K562 (cell line): ENCODE measurements around the gene RUNDC3A. TPM values are rescaled to one million over a fixed set of nuclear protein-coding genes. Genes with fewer than 3 reads are reported as not detected.

ENCODE experiments used
- ATAC-seq: fragments of 200-7000 bp; cut with Tn5 transposase; 3 replicates; pipeline ENCODE4 v1.9.1; 2020; ENCODE audit warnings: moderate library complexity
- BruUV-seq: library from RNA; stranded (reverse); fragments of 400-500 nt; replicated peaks from 2 replicates; lab custom pipeline; 2021; lab: Mats Ljungman, UMichigan
- CTCF ChIA-PET: fragments of 300-600 bp; formaldehyde crosslinking; extraction: SDS; loops from one replicate; lab custom pipeline; 2021; ENCODE audit warnings: low intra/inter-chr PET ratio; lab: Yijun Ruan, JAX
- POLR2A ChIA-PET: fragments of 300-600, 350-650 bp; sonication (Branson Sonifier 250); formaldehyde crosslinking; extraction: SDS; loops from one replicate; lab custom pipeline; 2021; ENCODE audit warnings: antibody characterized with exemption, inconsistent platforms; lab: Yijun Ruan, JAX
- DNase-seq, 4 experiments: peaks; one replicate each; pipeline versions ENCODE4 v3.0.0 to v3.0.0-alpha.2; 2011 to 2018; ENCODE audit warnings: low spot score in 3 of 4, mixed read lengths in 3 of 4; ENCODE audit errors: extremely low read depth in 1 of 4
- FAIRE-seq: peaks from 2 replicates; lab custom pipeline; 2011; peaks lifted over from hg19 to GRCh38; lab: Jason Lieb, UNC
- H2AFZ ChIP-seq: 2 replicates; pipeline ENCODE4 v1.6.0; 2011; ENCODE audit warnings: low read depth, low read length, control low read depth, inconsistent platforms
- H3K27ac ChIP-seq: fragments of 200-600 bp; 3 replicates; pipeline ENCODE4 v1.8.0; 2011; ENCODE audit warnings: low read depth, mild to moderate bottlenecking, control low read depth, inconsistent platforms, low read length, moderate library complexity, mixed read lengths; ENCODE audit errors: extremely low read depth
- H3K27me3 ChIP-seq, 2 experiments: fragments of 300-600 bp in 1 of 2; 2 replicates in 1 of 2; 3 replicates in 1 of 2; pipeline versions ENCODE4 v1.6.0 to v1.8.0; 2011; ENCODE audit warnings: inconsistent platforms in 2 of 2, low read length in 2 of 2, mild to moderate bottlenecking in 1 of 2, mixed read lengths in 1 of 2, moderate library complexity in 1 of 2; ENCODE audit not compliant: control insufficient read depth in 2 of 2, insufficient read depth in 2 of 2
- H3K36me3 ChIP-seq: fragments of 300-600 bp; 3 replicates; pipeline ENCODE4 v1.8.0; 2011; ENCODE audit warnings: mild to moderate bottlenecking, low read length, inconsistent platforms; ENCODE audit not compliant: control insufficient read depth, insufficient read depth
- H3K4me1 ChIP-seq, 2 experiments: fragments of 200-600 bp in 1 of 2; replicated peaks in 1 of 2; 2 replicates in 1 of 2; 3 replicates in 1 of 2; pipeline versions ENCODE4 v1.5.1 to v1.8.0; 2011; ENCODE audit warnings: inconsistent platforms in 2 of 2, low read length in 2 of 2, mild to moderate bottlenecking in 1 of 2, mixed read lengths in 1 of 2, moderate library complexity in 1 of 2; ENCODE audit not compliant: control insufficient read depth in 2 of 2, insufficient read depth in 2 of 2
- H3K4me2 ChIP-seq: 2 replicates; pipeline ENCODE4 v1.6.1; 2011; ENCODE audit warnings: low read length, control low read depth, inconsistent platforms, mixed read lengths; ENCODE audit not compliant: insufficient read depth
- H3K4me3 ChIP-seq: fragments of 200-600 bp; sonication (generic), shearing (Covaris generic); 2 replicates; pipeline ENCODE4 v1.5.1; 2016; ENCODE audit warnings: control low read depth, inconsistent platforms
- H3K79me2 ChIP-seq: fragments of 200-600 bp; 3 replicates; pipeline ENCODE4 v1.8.0; 2011; ENCODE audit warnings: low read length, inconsistent platforms; ENCODE audit not compliant: control insufficient read depth, insufficient read depth
- H3K9ac ChIP-seq, 2 experiments: 2 replicates each; pipeline versions ENCODE4 v1.6.0 to v1.6.1; 2011; ENCODE audit warnings: low read depth in 2 of 2, low read length in 2 of 2, control low read depth in 1 of 2, inconsistent platforms in 1 of 2, mild to moderate bottlenecking in 1 of 2, mixed read lengths in 1 of 2; ENCODE audit not compliant: insufficient read depth in 1 of 2
- H3K9me1 ChIP-seq: one replicate; pipeline ENCODE4 v1.6.0; 2011; ENCODE audit warnings: inconsistent platforms, mild to moderate bottlenecking, low read length, moderate library complexity; ENCODE audit not compliant: control insufficient read depth, insufficient read depth
- H3K9me3 ChIP-seq: replicated peaks from 2 replicates; pipeline ENCODE4 v1.5.1; 2011; ENCODE audit warnings: low read depth, low read length, inconsistent platforms; ENCODE audit not compliant: control insufficient read depth, insufficient read depth
- H4K20me1 ChIP-seq: replicated peaks from 2 replicates; pipeline ENCODE4 v1.6.1; 2011; ENCODE audit warnings: low read length, inconsistent platforms, mixed read lengths; ENCODE audit not compliant: control insufficient read depth, insufficient read depth
- ARID2 ChIP-seq: fragments of 450-650 bp; IDR thresholded peaks from 2 replicates; pipeline ENCODE4 v1.6.1; 2017; ENCODE audit warnings: antibody characterized with exemption, mild to moderate bottlenecking
- KDM4B ChIP-seq, 2 experiments: fragments of 450-650 bp in 1 of 2; sonication (generic) in 1 of 2; IDR thresholded peaks; 2 replicates each; pipeline ENCODE4 v1.6.1; 2016 to 2017; ENCODE audit warnings: borderline replicate concordance in 2 of 2, antibody characterized with exemption in 1 of 2, low read depth in 1 of 2, mild to moderate bottlenecking in 1 of 2
- PCBP2 ChIP-seq: fragments of 200-400 bp; formaldehyde crosslinking; IDR thresholded peaks from 2 replicates; pipeline ENCODE4 v1.6.1; 2018; ENCODE audit warnings: low read length, low read depth, mild to moderate bottlenecking, moderate library complexity; ENCODE audit not compliant: poor library complexity, severe bottlenecking
- PRMT5 ChIP-seq: sonication (generic); formaldehyde crosslinking; IDR thresholded peaks from 2 replicates; pipeline ENCODE4 v1.5.0; 2020; ENCODE audit warnings: missing genetic modification reagents
- SMAD1 ChIP-seq: fragments of 150-350 bp; IDR thresholded peaks from 2 replicates; pipeline ENCODE4 v1.6.1; 2014; ENCODE audit warnings: low read length, low read depth; ENCODE audit not compliant: partially characterized antibody
- TBL1XR1 ChIP-seq, 2 experiments: IDR thresholded peaks; 2 replicates each; pipeline ENCODE4 v1.6.1; 2012; ENCODE audit warnings: improper control_type of control experiment in 2 of 2, low read length in 2 of 2, mild to moderate bottlenecking in 1 of 2
- TSHZ1 ChIP-seq: fragments of 250-450 bp; sonication (Bioruptor Pico); IDR thresholded peaks from 2 replicates; pipeline ENCODE4 v1.4.0; 2020; ENCODE audit warnings: mild to moderate bottlenecking, moderate library complexity
- WGBS: fragments of 100-300 bp; shearing (Covaris generic); methylation state at CpG from one replicate; pipeline ENCODE4 v1.1.6; 2016; ENCODE audit warnings: low coverage, mixed read lengths; ENCODE audit not compliant: insufficient coverage; ENCODE audit errors: missing lambda C conversion rate; 5-methylcytosine and 5-hydroxymethylcytosine counted together
- in situ Hi-C: fragments of 300-500 bp; cut with MboI; formaldehyde crosslinking; loops from 4 replicates; pipeline ENCODE4 v1.15.0; 2018; ENCODE audit warnings: inconsistent platforms, mixed read lengths
- intact Hi-C: fragments of 100-400 bp; cut with micrococcal nuclease; formaldehyde crosslinking; loops from 2 replicates; pipeline ENCODE4 v1.14.2; 2022
- polyA plus RNA-seq, 8 experiments: library from polyadenylated mRNA; depleted of rRNA in 4 of 8; stranded (reverse) in 5 of 8; unstranded in 3 of 8; fragments of >200 nt; fragmentation: Nextera tagmentation in 2 of 8; fragmentation: Illumina TruSeq in 1 of 8; extraction: Ambion mirVana in 2 of 8; extraction: Trizol in 1 of 8; gene quantifications; 2 replicates each; pipeline versions ENCODE4 v1.2.1 to v1.2.3, GENCODE V29; 2011 to 2014; ENCODE audit warnings: inconsistent platforms in 1 of 8, missing spikeins in 1 of 8
- total RNA-seq, 7 experiments: library from RNA; depleted of rRNA in 6 of 7; stranded (reverse); fragments of >200 nt in 6 of 7; fragmentation: Illumina TruSeq in 2 of 7; extraction: Trizol in 2 of 7; gene quantifications; 2 replicates each; pipeline versions ENCODE4 v1.2.1 to v1.2.3, GENCODE V29; 2011 to 2021; ENCODE audit warnings: low replicate concordance in 1 of 7
- TF ChIP-seq, protein P1 (sequence below): sonication (generic); formaldehyde crosslinking; IDR thresholded peaks from 2 replicates; pipeline ENCODE4 v1.8.1; 2023; ENCODE audit warnings: mild to moderate bottlenecking, missing genetic modification reagents
- TF ChIP-seq, protein P2 (sequence below): fragments of 450-650 bp; IDR thresholded peaks from 2 replicates; pipeline ENCODE4 v1.6.1; 2016; ENCODE audit warnings: low read depth, mild to moderate bottlenecking, moderate library complexity
- TF ChIP-seq, protein P3 (sequence below): sonication (generic); formaldehyde crosslinking; IDR thresholded peaks from 2 replicates; pipeline ENCODE4 v1.8.0; 2022; ENCODE audit warnings: missing genetic modification reagents, mild to moderate bottlenecking, borderline replicate concordance

Gene RUNDC3A
- total and polyA plus RNA-seq, 9 of the 15 experiments (the other 6 are each of a cell fraction or from before 2014, with no cell fraction given), result not detected

DNA sequence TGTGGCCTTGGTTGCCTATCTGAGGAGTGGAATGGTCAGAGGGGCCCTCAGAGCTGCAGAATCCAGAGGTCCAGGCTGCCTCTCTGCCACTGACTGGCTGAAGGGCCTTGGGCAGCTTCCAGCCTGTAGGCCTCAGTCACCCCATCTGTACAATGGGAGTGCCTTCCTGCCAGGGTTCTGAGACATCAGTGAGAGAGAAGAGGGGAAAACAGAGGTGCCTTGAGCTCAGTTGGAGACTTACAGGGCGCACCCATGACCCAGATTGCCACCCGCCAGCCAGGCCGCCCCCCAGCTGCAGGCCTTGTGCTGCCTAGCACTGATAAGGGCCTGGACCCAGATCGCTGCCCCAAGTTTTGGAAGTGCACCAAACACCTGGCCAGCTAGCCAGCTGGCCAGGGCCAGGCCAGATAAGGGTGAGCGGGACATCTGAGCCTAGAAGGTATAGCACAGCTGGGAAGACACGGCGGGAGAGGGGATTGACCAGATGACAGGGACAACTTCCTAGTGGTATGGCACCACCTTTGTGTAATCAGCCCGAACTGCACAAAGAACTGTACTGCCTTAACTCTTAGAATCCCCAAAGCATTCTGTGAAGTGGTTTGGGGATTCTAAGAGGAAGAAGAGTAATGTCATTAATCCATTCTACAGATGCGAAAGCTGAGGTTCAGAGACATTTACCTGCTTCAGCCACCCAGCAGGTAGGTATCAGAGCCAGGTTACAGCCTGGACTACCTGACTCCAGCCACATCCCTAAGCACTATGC is 41.8 kb upstream of the RUNDC3A start:
- Histone ChIP-seq H3K4me2 (peak overlapping the region; percentile 47), H3K9me1 (peaks cover 7% of the 10 kb centered on the region), H3K27me3 (no peaks in the 10 kb centered on the region), H4K20me1 (peaks cover 10% of the 10 kb centered on the region; the same call in 1 of the 2 replicates), H3K4me3 (no peak overlapping the region), H3K9ac (no peak overlapping the region), H3K36me3 (no peaks in the 10 kb centered on the region), H3K27ac (no peak overlapping the region), H2AFZ (no peak overlapping the region), H3K4me1 (peaks cover 37 to 52% of the 10 kb centered on the region in 2 experiments), H3K9me3 (no peaks in the 10 kb centered on the region), H3K79me2 (no peaks in the 10 kb centered on the region)
- 6% methylated on average over 9 of the region's 9 CpGs for WGBS
- no TSS peak for BruUV-seq
- POLR2A ChIA-PET, result interaction anchor here (0.6 to 1.4 kb wide), 12 partner anchors 8 to 120 kb away, joined by 3 to 6 read pairs (median 4); partner anchors contain the start of genes GRN, TMUB2 and UBTF
- FAIRE-seq (peak; percentile 98), ATAC-seq (peak; percentile 90), DNase-seq (peak; percentile 93 to 97 (median 96))
- intact Hi-C loops, result loop anchor here (1.0 to 2.0 kb wide), 4 partner anchors 20 to 58 kb away; partner anchors contain the start of gene SLC25A39
- in situ Hi-C loops, result no loop called here
- CTCF ChIA-PET, result interaction anchor here (1.7 kb wide), 1 partner anchor 57 kb away, joined by 4 read pairs; no protein-coding TSS in a partner anchor
- TF ChIP-seq, protein P1, sequence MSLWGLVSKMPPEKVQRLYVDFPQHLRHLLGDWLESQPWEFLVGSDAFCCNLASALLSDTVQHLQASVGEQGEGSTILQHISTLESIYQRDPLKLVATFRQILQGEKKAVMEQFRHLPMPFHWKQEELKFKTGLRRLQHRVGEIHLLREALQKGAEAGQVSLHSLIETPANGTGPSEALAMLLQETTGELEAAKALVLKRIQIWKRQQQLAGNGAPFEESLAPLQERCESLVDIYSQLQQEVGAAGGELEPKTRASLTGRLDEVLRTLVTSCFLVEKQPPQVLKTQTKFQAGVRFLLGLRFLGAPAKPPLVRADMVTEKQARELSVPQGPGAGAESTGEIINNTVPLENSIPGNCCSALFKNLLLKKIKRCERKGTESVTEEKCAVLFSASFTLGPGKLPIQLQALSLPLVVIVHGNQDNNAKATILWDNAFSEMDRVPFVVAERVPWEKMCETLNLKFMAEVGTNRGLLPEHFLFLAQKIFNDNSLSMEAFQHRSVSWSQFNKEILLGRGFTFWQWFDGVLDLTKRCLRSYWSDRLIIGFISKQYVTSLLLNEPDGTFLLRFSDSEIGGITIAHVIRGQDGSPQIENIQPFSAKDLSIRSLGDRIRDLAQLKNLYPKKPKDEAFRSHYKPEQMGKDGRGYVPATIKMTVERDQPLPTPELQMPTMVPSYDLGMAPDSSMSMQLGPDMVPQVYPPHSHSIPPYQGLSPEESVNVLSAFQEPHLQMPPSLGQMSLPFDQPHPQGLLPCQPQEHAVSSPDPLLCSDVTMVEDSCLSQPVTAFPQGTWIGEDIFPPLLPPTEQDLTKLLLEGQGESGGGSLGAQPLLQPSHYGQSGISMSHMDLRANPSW (CRISPR knock-in tag), result no peak
- TF ChIP-seq, protein P2, sequence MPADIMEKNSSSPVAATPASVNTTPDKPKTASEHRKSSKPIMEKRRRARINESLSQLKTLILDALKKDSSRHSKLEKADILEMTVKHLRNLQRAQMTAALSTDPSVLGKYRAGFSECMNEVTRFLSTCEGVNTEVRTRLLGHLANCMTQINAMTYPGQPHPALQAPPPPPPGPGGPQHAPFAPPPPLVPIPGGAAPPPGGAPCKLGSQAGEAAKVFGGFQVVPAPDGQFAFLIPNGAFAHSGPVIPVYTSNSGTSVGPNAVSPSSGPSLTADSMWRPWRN, result peak; percentile 97
- TF ChIP-seq ARID2 (no peak), KDM4B (IDR thresholded peaks at IDR 0.05; ENCODE audit: borderline replicate concordance in 2 of 2, low read depth in 1 of 2) (no peak), PRMT5 (CRISPR knock-in tag) (no peak), SMAD1 (peak; percentile 92), TBL1XR1 (IDR thresholded peaks at IDR 0.05; ENCODE audit: low read length in 2 of 2) (peak; percentile 95 to 99), PCBP2 (no peak), TSHZ1 (CRISPR knock-in tag) (no peak)
- TF ChIP-seq, protein P3, sequence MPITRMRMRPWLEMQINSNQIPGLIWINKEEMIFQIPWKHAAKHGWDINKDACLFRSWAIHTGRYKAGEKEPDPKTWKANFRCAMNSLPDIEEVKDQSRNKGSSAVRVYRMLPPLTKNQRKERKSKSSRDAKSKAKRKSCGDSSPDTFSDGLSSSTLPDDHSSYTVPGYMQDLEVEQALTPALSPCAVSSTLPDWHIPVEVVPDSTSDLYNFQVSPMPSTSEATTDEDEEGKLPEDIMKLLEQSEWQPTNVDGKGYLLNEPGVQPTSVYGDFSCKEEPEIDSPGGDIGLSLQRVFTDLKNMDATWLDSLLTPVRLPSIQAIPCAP (CRISPR knock-in tag), result no peak
